Activated CD4-positive, alpha-beta T cell treated with anti-CD3 and anti-CD28 coated beads for 36 hours (primary cell): ENCODE measurements around the gene XRN2. TPM values are rescaled to one million over a fixed set of nuclear protein-coding genes. Genes with fewer than 3 reads are reported as not detected.

Experiments used
- ATAC-seq: fragments of 200-7000 bp; cut with Tn5 transposase; one replicate; pipeline ENCODE4 v1.10.0; 2021; ENCODE audit warnings: mild to moderate bottlenecking, moderate library complexity
- CTCF ChIA-PET: fragments of 350-600 bp; sonication (Branson Sonifier 250); formaldehyde crosslinking; loops from one replicate; lab custom pipeline; 2021; ENCODE audit warnings: antibody characterized with exemption; lab: Charles Lee
- POLR2A ChIA-PET: fragments of 350-600 bp; sonication (Branson Sonifier 250); formaldehyde crosslinking; loops from one replicate; lab custom pipeline; 2021; ENCODE audit warnings: antibody characterized with exemption, inconsistent platforms; lab: Charles Lee
- DNase-seq: peaks from one replicate; pipeline ENCODE4 v3.0.0-alpha.2; 2020
- H3K27ac Mint-ChIP-seq: one replicate; pipeline ENCODE4 v1.8.0; 2021; ENCODE audit warnings: mixed read lengths
- H3K27me3 Mint-ChIP-seq: one replicate; pipeline ENCODE4 v1.8.0; 2021; ENCODE audit warnings: mixed read lengths
- H3K36me3 Mint-ChIP-seq: one replicate; pipeline ENCODE4 v1.8.0; 2021; ENCODE audit warnings: low read depth, mixed read lengths
- H3K4me1 Mint-ChIP-seq: one replicate; pipeline ENCODE4 v1.8.0; 2021; ENCODE audit warnings: mixed read lengths
- H3K4me3 Mint-ChIP-seq: one replicate; pipeline ENCODE4 v1.8.0; 2021; ENCODE audit warnings: mild to moderate bottlenecking, moderate library complexity, mixed read lengths
- H3K9me3 Mint-ChIP-seq: one replicate; pipeline ENCODE4 v1.8.0; 2021; ENCODE audit warnings: low read depth, mixed read lengths
- intact Hi-C, 2 experiments: fragments of 100-400 bp; cut with DNase I in 1 of 2; cut with micrococcal nuclease in 1 of 2; formaldehyde crosslinking; loops; one replicate each; pipeline versions ENCODE4 v1.14.2 to v1.15.1; 2022 to 2024; cut with DNase I, micrococcal nuclease
- total RNA-seq, 2 experiments: library from RNA; stranded (reverse); gene quantifications; one replicate each; pipeline ENCODE4 v1.2.3, GENCODE V29; 2021

The XRN2 gene
- total RNA-seq, 2 experiments from 2014 or later = 87.1 to 88.4 TPM

- intact Hi-C loops = no loop called here
- Mint-ChIP-seq H3K9me3 (no peaks in the 10 kb centered on the region), H3K4me1 (peaks cover 3% of the 10 kb centered on the region), H3K36me3 (peaks cover 43% of the 10 kb centered on the region), H3K27me3 (no peaks in the 10 kb centered on the region), H3K27ac (no peak overlapping the region), H3K4me3 (no peak overlapping the region)
- ChIA-PET POLR2A (no interaction called here), CTCF (no interaction called here)
- ATAC-seq (no peak), DNase-seq (no peak)
These were observed 68.9 kb downstream of the XRN2 start for GRCh38 chr20:21372016-21372415.

DNA sequence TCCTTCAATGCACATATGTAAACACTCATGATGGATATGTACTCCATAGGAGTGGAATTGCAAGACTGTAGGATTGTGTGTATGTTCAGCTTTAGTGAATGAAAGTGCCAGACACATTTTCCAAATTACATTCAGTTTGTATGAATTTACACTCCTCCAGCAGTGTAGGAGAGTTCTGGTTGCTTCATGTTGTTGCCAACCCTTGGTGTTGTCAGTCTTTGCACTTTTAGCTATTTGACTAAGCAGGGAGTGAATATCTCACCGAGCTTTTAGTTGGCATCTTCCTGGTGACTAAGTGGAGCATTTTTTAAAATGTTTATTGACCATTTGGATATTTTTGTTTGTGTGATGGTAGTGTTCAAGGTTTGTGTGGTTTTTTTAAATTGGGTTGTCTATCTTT lies 70.3 kb downstream of the XRN2 start:
- ChIA-PET POLR2A (no interaction called here), CTCF (no interaction called here)
- H3K36me3 Mint-ChIP-seq = peaks cover 44% of the 10 kb centered on the region
- intact Hi-C loops = no loop called here
- no peaks in the 10 kb centered on the region for H3K9me3 Mint-ChIP-seq
- H3K27ac Mint-ChIP-seq = no peak overlapping the region
- H3K4me1 Mint-ChIP-seq = peaks cover 3% of the 10 kb centered on the region
- H3K4me3 Mint-ChIP-seq = no peak overlapping the region
- ATAC-seq (no peak), DNase-seq (no peak)
- H3K27me3 Mint-ChIP-seq = no peaks in the 10 kb centered on the region

- no peaks in the 10 kb centered on the region for H3K27me3 Mint-ChIP-seq
- no peak overlapping the region for H3K4me3 Mint-ChIP-seq
- no peak for ATAC-seq
- ChIA-PET POLR2A (no interaction called here), CTCF (no interaction called here)
- H3K9me3 Mint-ChIP-seq = no peaks in the 10 kb centered on the region
- intact Hi-C loops = no loop called here
- no peak for DNase-seq
- H3K4me1 Mint-ChIP-seq = peaks cover 5% of the 10 kb centered on the region
- peaks cover 47% of the 10 kb centered on the region for H3K36me3 Mint-ChIP-seq
- no peak overlapping the region for H3K27ac Mint-ChIP-seq
These were observed 73.5 kb downstream of the XRN2 start for GRCh38 chr20:21376626-21377025.

DNA sequence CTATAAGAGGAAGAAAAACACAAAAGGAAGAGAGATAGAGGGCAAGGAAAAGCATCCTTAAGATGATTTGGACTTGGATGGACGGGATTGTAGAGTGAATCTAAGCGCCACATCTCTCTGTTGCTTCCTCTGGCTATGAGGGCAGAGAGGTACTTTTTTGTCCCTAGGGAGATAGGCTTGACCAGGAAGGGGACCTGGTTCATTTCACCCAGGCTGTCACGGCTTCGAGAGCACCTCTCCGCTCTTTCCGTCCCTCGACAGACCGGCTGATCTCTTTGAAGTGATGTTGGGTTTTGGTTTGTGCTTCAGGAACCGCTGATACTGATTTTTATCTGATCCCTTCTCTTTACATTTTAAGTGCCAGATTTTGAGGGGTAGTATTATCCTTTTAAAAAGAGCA lies 74.6 kb downstream of the XRN2 start:
- ChIA-PET POLR2A (no interaction called here), CTCF (interaction anchor here (1.5 kb wide), 1 partner anchor 142 kb away, joined by 8 read pairs; no protein-coding TSS in a partner anchor)
- H3K27ac Mint-ChIP-seq = no peak overlapping the region
- H3K27me3 Mint-ChIP-seq = no peaks in the 10 kb centered on the region
- peaks cover 47% of the 10 kb centered on the region for H3K36me3 Mint-ChIP-seq
- intact Hi-C loops = no loop called here
- no peak for ATAC-seq
- no peak overlapping the region for H3K4me3 Mint-ChIP-seq
- DNase-seq = no peak
- H3K9me3 Mint-ChIP-seq = no peaks in the 10 kb centered on the region
- H3K4me1 Mint-ChIP-seq = peaks cover 5% of the 10 kb centered on the region

- ATAC-seq = no peak
- Mint-ChIP-seq H3K27me3 (no peaks in the 10 kb centered on the region), H3K4me3 (no peak overlapping the region), H3K9me3 (no peaks in the 10 kb centered on the region), H3K27ac (no peak overlapping the region), H3K4me1 (peaks cover 5% of the 10 kb centered on the region), H3K36me3 (peaks cover 46% of the 10 kb centered on the region)
- intact Hi-C loops = no loop called here
- POLR2A ChIA-PET = no interaction called here
- CTCF ChIA-PET = interaction anchor here (1.5 kb wide), 1 partner anchor 142 kb away, joined by 8 read pairs; no protein-coding TSS in a partner anchor
- DNase-seq = no peak
These were observed 75.1 kb downstream of the XRN2 start for GRCh38 chr20:21378259-21378658.

- CTCF ChIA-PET = interaction anchor here (1.0 to 2.3 kb wide), 2 partner anchors 145 to 332 kb away, joined by 3 to 8 read pairs; no protein-coding TSS in a partner anchor
- POLR2A ChIA-PET = no interaction called here
- no peak overlapping the region for H3K4me3 Mint-ChIP-seq
- H3K27ac Mint-ChIP-seq = no peak overlapping the region
- H3K27me3 Mint-ChIP-seq = no peaks in the 10 kb centered on the region
- DNase-seq = no peak
- intact Hi-C loops = no loop called here
- ATAC-seq = no peak
- peaks cover 43% of the 10 kb centered on the region for H3K36me3 Mint-ChIP-seq
- peaks cover 2% of the 10 kb centered on the region for H3K4me1 Mint-ChIP-seq
- H3K9me3 Mint-ChIP-seq = no peaks in the 10 kb centered on the region
These were observed 77.6 kb downstream of the XRN2 start for GRCh38 chr20:21380711-21381110.

- ATAC-seq = no peak
- H3K36me3 Mint-ChIP-seq = peaks cover 44% of the 10 kb centered on the region
- DNase-seq = no peak
- ChIA-PET CTCF (interaction anchor here (1.0 to 2.3 kb wide), 2 partner anchors 10 to 146 kb away, joined by 4 to 8 read pairs; no protein-coding TSS in a partner anchor), POLR2A (no interaction called here)
- no peaks in the 10 kb centered on the region for H3K9me3 Mint-ChIP-seq
- no peak overlapping the region for H3K27ac Mint-ChIP-seq
- intact Hi-C loops = no loop called here
- H3K4me1 Mint-ChIP-seq = peaks cover 2% of the 10 kb centered on the region
- no peaks in the 10 kb centered on the region for H3K27me3 Mint-ChIP-seq
- H3K4me3 Mint-ChIP-seq = no peak overlapping the region
These were observed 78.5 kb downstream of the XRN2 start for GRCh38 chr20:21381619-21382018.

DNA sequence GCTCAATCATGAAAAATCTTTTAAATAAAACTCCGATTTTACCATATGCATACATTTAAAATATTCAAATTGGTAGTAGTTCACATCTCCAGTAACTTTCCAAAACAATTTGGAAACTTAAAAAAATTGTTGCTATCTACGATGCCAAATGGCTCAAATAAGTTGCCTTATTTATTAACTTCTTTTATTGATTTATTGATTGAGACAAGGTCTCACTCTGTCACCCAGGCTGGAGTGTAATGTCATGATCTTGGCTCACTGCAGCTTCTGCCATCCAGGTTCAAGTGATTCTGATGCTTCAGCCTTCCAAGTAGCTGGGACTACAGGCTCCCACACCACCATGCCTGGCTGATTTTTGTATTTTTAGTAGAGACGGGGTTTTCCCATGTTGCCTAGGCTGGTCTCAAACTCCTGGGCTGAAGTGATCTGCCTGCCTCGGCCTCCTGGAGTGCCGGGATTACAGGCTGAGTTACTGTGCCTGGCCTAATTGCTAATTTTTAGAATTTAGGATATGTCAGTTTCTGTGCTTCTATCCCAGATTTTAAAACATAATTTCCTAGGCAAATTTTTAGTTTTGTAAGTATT lies 81.3 kb downstream of the XRN2 start:
- intact Hi-C loops = no loop called here
- no peak for DNase-seq
- ChIA-PET POLR2A (no interaction called here), CTCF (no interaction called here)
- ATAC-seq = no peak
- Mint-ChIP-seq H3K27me3 (no peaks in the 10 kb centered on the region), H3K4me3 (no peak overlapping the region), H3K9me3 (no peaks in the 10 kb centered on the region), H3K27ac (no peak overlapping the region), H3K4me1 (peaks cover 2% of the 10 kb centered on the region), H3K36me3 (peaks cover 48% of the 10 kb centered on the region)

- Mint-ChIP-seq H3K4me3 (no peak overlapping the region), H3K36me3 (peaks cover 52% of the 10 kb centered on the region), H3K27ac (no peak overlapping the region), H3K27me3 (peaks cover 4% of the 10 kb centered on the region), H3K9me3 (no peaks in the 10 kb centered on the region), H3K4me1 (peaks cover 2% of the 10 kb centered on the region)
- ATAC-seq = no peak
- intact Hi-C loops = no loop called here
- no peak for DNase-seq
- CTCF ChIA-PET = interaction anchor here (0.6 to 1.3 kb wide), 5 partner anchors 8 to 150 kb away, joined by 3 to 6 read pairs (median 4); no protein-coding TSS in a partner anchor
- POLR2A ChIA-PET = no interaction called here
These were observed 83.0 kb downstream of the XRN2 start for GRCh38 chr20:21386111-21386510.

- peaks cover 50% of the 10 kb centered on the region for H3K36me3 Mint-ChIP-seq
- H3K4me3 Mint-ChIP-seq = no peak overlapping the region
- no peak for DNase-seq
- CTCF ChIA-PET = interaction anchor here (1.4 to 1.5 kb wide), 2 partner anchors 118 to 152 kb away, joined by 5 to 6 read pairs; no protein-coding TSS in a partner anchor
- POLR2A ChIA-PET = no interaction called here
- ATAC-seq = no peak
- H3K4me1 Mint-ChIP-seq = peaks cover 10% of the 10 kb centered on the region
- no peak overlapping the region for H3K27ac Mint-ChIP-seq
- intact Hi-C loops = no loop called here
- H3K9me3 Mint-ChIP-seq = no peaks in the 10 kb centered on the region
- peaks cover 15% of the 10 kb centered on the region for H3K27me3 Mint-ChIP-seq
These were observed 84.4 kb downstream of the XRN2 start for GRCh38 chr20:21387528-21387927.

- no peak for DNase-seq
- intact Hi-C loops = no loop called here
- peaks cover 42% of the 10 kb centered on the region for H3K36me3 Mint-ChIP-seq
- ChIA-PET POLR2A (no interaction called here), CTCF (interaction anchor here (1.5 kb wide), 1 partner anchor 153 kb away, joined by 5 read pairs; no protein-coding TSS in a partner anchor)
- no peak for ATAC-seq
- H3K4me3 Mint-ChIP-seq = no peak overlapping the region
- peaks cover 18% of the 10 kb centered on the region for H3K4me1 Mint-ChIP-seq
- peaks cover 24% of the 10 kb centered on the region for H3K27me3 Mint-ChIP-seq
- no peak overlapping the region for H3K27ac Mint-ChIP-seq
- H3K9me3 Mint-ChIP-seq = no peaks in the 10 kb centered on the region
These were observed 85.4 kb downstream of the XRN2 start for GRCh38 chr20:21388566-21388965.

DNA sequence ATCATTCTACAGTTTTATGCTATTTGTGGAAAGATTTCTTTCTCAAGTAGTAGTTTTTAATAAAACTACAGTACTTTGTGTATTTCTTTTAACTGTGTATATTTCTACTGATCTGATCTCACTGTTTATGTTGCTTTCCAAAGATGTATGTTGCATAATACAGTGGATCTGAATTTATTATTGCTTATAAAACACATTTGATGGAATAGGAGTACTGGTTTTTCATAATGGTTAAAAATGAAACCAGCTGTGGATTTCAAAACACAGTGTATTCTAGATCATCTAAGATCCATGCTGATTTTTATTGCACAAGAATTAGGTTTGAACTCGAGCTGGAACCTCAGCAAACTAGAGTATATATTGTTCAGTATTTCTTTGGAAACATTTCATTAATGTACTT lies 86.2 kb downstream of the XRN2 start:
- peaks cover 18% of the 10 kb centered on the region for H3K4me1 Mint-ChIP-seq
- peaks cover 27% of the 10 kb centered on the region for H3K27me3 Mint-ChIP-seq
- H3K36me3 Mint-ChIP-seq = peaks cover 37% of the 10 kb centered on the region
- intact Hi-C loops = no loop called here
- H3K9me3 Mint-ChIP-seq = no peaks in the 10 kb centered on the region
- H3K4me3 Mint-ChIP-seq = no peak overlapping the region
- no peak for DNase-seq
- CTCF ChIA-PET = interaction anchor here (1.4 kb wide), 1 partner anchor 154 kb away, joined by 11 read pairs; no protein-coding TSS in a partner anchor
- no peak overlapping the region for H3K27ac Mint-ChIP-seq
- no peak for ATAC-seq
- POLR2A ChIA-PET = no interaction called here
